ENCODE results near the gene NMB. TPM values are rescaled to one million over a fixed set of nuclear protein-coding genes. Genes with fewer than 3 reads are reported as not detected.

The NMB gene
- total RNA-seq, 2 experiments from 2014 or later = 5.1 to 5.7 TPM

- Mint-ChIP-seq H3K4me1 (ENCODE audit: low read depth) (peaks cover 45% of the 10 kb centered on the region), H3K4me3 (no peak overlapping the region), H3K36me3 (ENCODE audit: low read depth) (peaks cover 20% of the 10 kb centered on the region), H3K27me3 (ENCODE audit: low read depth) (no peaks in the 10 kb centered on the region), H3K9me3 (no peaks in the 10 kb centered on the region), H3K27ac (no peak overlapping the region)
- intact Hi-C loops (cut with micrococcal nuclease) = no loop called here
- CTCF ChIA-PET = interaction anchor here (0.9 to 1.2 kb wide), 2 partner anchors 8 to 20 kb away, joined by 3 to 5 read pairs; no protein-coding TSS in a partner anchor
- no peak for DNase-seq
Measured at GRCh38 chr15:84606653-84607120, 51.3 kb downstream of the NMB start.

GRCh38 chr15:84605554-84605882 lies 52.5 kb downstream of the NMB start:
- Mint-ChIP-seq H3K27ac (no peak overlapping the region), H3K9me3 (no peaks in the 10 kb centered on the region), H3K27me3 (ENCODE audit: low read depth) (no peaks in the 10 kb centered on the region), H3K4me1 (ENCODE audit: low read depth) (peaks cover 48% of the 10 kb centered on the region), H3K4me3 (no peak overlapping the region), H3K36me3 (ENCODE audit: low read depth) (peaks cover 20% of the 10 kb centered on the region)
- intact Hi-C loops (cut with micrococcal nuclease) = no loop called here
- no peak for DNase-seq
- CTCF ChIA-PET = interaction anchor here (1.2 to 1.5 kb wide), 2 partner anchors 18 to 21 kb away, joined by 3 read pairs; no protein-coding TSS in a partner anchor

Other genes with a start within 250 kb of the NMB start
- 1 to 10 TPM; 5.3 to 5.6 TPM for gene ZSCAN2, start 57.2 kb downstream of the NMB start, total RNA-seq
- gene WDR73, start 3.9 kb downstream of the NMB start, total RNA-seq = 1 to 10 TPM; 9.5 to 9.9 TPM
- gene SEC11A, start 57.9 kb upstream of the NMB start, total RNA-seq = 10 to 100 TPM; 87.2 to 99.1 TPM
- gene ZNF592, start 90.4 kb upstream of the NMB start, total RNA-seq = 10 to 100 TPM; 24.2 to 24.3 TPM
- gene ALPK3, start 159.2 kb upstream of the NMB start, total RNA-seq = under 1 TPM; 0.02 to 0.05 TPM
- gene SLC28A1, start 226.5 kb upstream of the NMB start, total RNA-seq = not detected